Keratinocyte (primary cell): ENCODE data around the gene FARP1. TPM values are rescaled to one million over a fixed set of nuclear protein-coding genes. Genes with fewer than 3 reads are reported as not detected.

Experiments
- DNase-seq: peaks from one replicate; pipeline ENCODE4 v3.0.0-alpha.2; 2011; ENCODE audit warnings: low read depth, missing footprints, low spot score
- FAIRE-seq: peaks from 2 replicates; lab custom pipeline; 2011; peaks lifted over from hg19 to GRCh38; lab: Jason Lieb, UNC
- H2AFZ ChIP-seq: 2 replicates; pipeline ENCODE4 v1.6.0; 2012; ENCODE audit warnings: low read length, control low read depth, inconsistent platforms; ENCODE audit not compliant: control insufficient read depth
- H3K27ac ChIP-seq: 2 replicates; pipeline ENCODE4 v1.5.1; 2011; ENCODE audit warnings: low read length; ENCODE audit not compliant: control insufficient read depth, insufficient read depth
- H3K27me3 ChIP-seq: 3 replicates; pipeline ENCODE4 v1.6.0; 2011; ENCODE audit warnings: low read length; ENCODE audit not compliant: control insufficient read depth, insufficient read depth; ENCODE audit errors: extremely low read depth
- H3K36me3 ChIP-seq, 2 experiments: 2 replicates in 1 of 2; 3 replicates in 1 of 2; pipeline ENCODE4 v1.5.1; 2011; ENCODE audit warnings: low read length in 2 of 2, mild to moderate bottlenecking in 1 of 2; ENCODE audit not compliant: control insufficient read depth in 2 of 2, insufficient read depth in 2 of 2; ENCODE audit errors: extremely low read depth in 1 of 2
- H3K4me1 ChIP-seq: 3 replicates; pipeline ENCODE4 v1.5.1; 2011; ENCODE audit warnings: low read length; ENCODE audit not compliant: control insufficient read depth, insufficient read depth; ENCODE audit errors: extremely low read depth
- H3K4me2 ChIP-seq: 3 replicates; pipeline ENCODE4 v1.6.0; 2011; ENCODE audit warnings: low read depth, low read length; ENCODE audit not compliant: control insufficient read depth, insufficient read depth; ENCODE audit errors: extremely low read depth
- H3K4me3 ChIP-seq, 3 experiments: fragments of 200-600 bp in 1 of 3; sonication (generic) in 1 of 3; 2 replicates in 2 of 3; 3 replicates in 1 of 3; pipeline ENCODE4 v1.5.1; 2011 to 2016; ENCODE audit warnings: low read length in 3 of 3, mild to moderate bottlenecking in 3 of 3, control low read depth in 2 of 3, inconsistent platforms in 1 of 3, low read depth in 1 of 3, mixed read lengths in 1 of 3, mixed run types in 1 of 3, moderate library complexity in 1 of 3; ENCODE audit not compliant: control insufficient read depth in 2 of 3, insufficient read depth in 2 of 3; ENCODE audit errors: extremely low read depth in 1 of 3
- H3K79me2 ChIP-seq: 2 replicates; pipeline ENCODE4 v1.6.0; 2012; ENCODE audit warnings: low read length; ENCODE audit not compliant: control insufficient read depth, insufficient read depth
- H3K9ac ChIP-seq: 3 replicates; pipeline ENCODE4 v1.6.0; 2011; ENCODE audit warnings: low read length; ENCODE audit not compliant: control insufficient read depth, insufficient read depth; ENCODE audit errors: extremely low read depth
- H3K9me1 ChIP-seq: 3 replicates; pipeline ENCODE4 v1.6.0; 2011; ENCODE audit warnings: low read length; ENCODE audit not compliant: control insufficient read depth, insufficient read depth; ENCODE audit errors: extremely low read depth
- H3K9me3 ChIP-seq: 2 replicates; pipeline ENCODE4 v1.5.1; 2012; ENCODE audit warnings: low read depth, low read length; ENCODE audit not compliant: control insufficient read depth
- H4K20me1 ChIP-seq: 3 replicates; pipeline ENCODE4 v1.6.0; 2011; ENCODE audit warnings: low read length; ENCODE audit not compliant: control insufficient read depth, insufficient read depth; ENCODE audit errors: extremely low read depth
- EZH2 ChIP-seq: IDR thresholded peaks from one replicate; pipeline ENCODE4 v1.6.1; 2012; ENCODE audit warnings: inconsistent platforms, mild to moderate bottlenecking, low read length, moderate library complexity
- dilution Hi-C: fragments of 300-500 bp; cut with MboI; formaldehyde crosslinking; loops from one replicate; pipeline ENCODE4 v1.7.0; 2020; ENCODE audit warnings: low sequenced_read_pairs; ENCODE audit not compliant: extremely low pct_ligation_motif_present
- polyA plus RNA-seq, 5 experiments: library from polyadenylated mRNA; depleted of rRNA in 3 of 5; stranded (reverse) in 3 of 5; stranded (forward) in 1 of 5; unstranded in 1 of 5; fragments of >200 nt; gene quantifications; 1 replicate in 1 of 5; 2 replicates in 3 of 5; 3 replicates in 1 of 5; pipeline versions ENCODE4 v1.2.1 to v1.2.3, GENCODE V29; 2011 to 2012; ENCODE audit warnings: missing spikeins in 2 of 5, low read depth in 1 of 5, low replicate concordance in 1 of 5
- TF ChIP-seq, protein P1 (sequence below), 3 experiments: IDR thresholded peaks in 1 of 3; conservative IDR thresholded peaks in 1 of 3; optimal IDR thresholded peaks in 1 of 3; 2 replicates in 2 of 3; 3 replicates in 1 of 3; pipeline versions ENCODE3 to v1.5.1; 2011; ENCODE audit warnings: low read length in 3 of 3, mild to moderate bottlenecking in 3 of 3, moderate library complexity in 2 of 3, control low read depth in 1 of 3, inconsistent platforms in 1 of 3; ENCODE audit not compliant: insufficient read depth in 2 of 3; ENCODE audit errors: extremely low read depth in 1 of 3

Gene FARP1
- polyA plus RNA-seq, 1 donor (not counting 4 experiments of a cell fraction or from before 2014, with no cell fraction given): 10.3 TPM

DNA sequence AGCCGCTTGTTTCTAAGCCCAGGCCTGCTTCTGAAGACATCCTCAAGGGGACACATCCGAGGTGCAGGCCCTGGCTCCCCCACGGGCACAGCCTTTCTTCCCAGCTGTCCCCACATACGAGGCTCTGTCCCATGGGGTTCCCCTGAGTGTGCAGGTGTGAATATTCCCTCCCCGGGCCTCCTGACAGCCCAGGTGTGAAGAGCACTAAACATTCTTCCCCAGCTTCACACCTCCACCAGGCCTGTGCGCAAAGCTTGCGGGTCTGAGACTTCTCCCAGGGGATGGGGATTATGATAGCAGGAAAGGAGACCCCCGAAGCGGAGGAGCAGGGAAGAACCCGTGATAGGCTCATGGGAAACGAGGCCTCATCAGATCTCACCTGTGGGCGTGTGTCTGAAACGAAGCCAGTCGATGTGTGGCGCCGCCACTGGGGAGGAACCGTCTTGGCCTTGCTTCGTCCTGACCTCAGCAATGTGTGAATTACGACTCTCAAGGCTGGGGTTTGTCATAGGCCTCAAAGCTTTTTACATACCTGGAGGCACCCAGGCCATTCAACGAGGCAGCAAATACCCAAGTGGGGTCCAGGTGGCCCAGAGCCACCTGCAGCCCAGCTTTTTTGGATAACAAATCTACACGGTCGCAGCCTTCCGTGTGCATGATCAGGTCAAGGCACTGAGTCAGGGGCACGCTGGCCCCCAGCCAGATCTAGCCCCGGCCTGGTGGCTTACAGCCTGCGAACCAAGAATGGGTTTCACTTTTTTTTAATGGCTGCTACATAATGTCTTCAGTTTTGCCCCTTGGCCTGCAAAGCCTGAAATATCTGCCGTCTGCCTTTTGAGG is 299.7 kb downstream of the FARP1 start:
- H3K9ac ChIP-seq: peak overlapping the region; percentile 35
- peaks cover under 1 to 10% of the 10 kb centered on the region in 2 experiments for H3K36me3 ChIP-seq
- no peak overlapping the region for H3K4me3 ChIP-seq
- H3K27ac ChIP-seq: peak overlapping the region; percentile 81
- no peaks in the 10 kb centered on the region for H3K79me2 ChIP-seq
- H3K4me1 ChIP-seq: peaks cover 15% of the 10 kb centered on the region
- no peak for FAIRE-seq
- dilution Hi-C loops: no loop called here
- H4K20me1 ChIP-seq: no peaks in the 10 kb centered on the region
- H3K4me2 ChIP-seq: no peak overlapping the region
- H2AFZ ChIP-seq: no peak overlapping the region
- TF ChIP-seq, protein P1, sequence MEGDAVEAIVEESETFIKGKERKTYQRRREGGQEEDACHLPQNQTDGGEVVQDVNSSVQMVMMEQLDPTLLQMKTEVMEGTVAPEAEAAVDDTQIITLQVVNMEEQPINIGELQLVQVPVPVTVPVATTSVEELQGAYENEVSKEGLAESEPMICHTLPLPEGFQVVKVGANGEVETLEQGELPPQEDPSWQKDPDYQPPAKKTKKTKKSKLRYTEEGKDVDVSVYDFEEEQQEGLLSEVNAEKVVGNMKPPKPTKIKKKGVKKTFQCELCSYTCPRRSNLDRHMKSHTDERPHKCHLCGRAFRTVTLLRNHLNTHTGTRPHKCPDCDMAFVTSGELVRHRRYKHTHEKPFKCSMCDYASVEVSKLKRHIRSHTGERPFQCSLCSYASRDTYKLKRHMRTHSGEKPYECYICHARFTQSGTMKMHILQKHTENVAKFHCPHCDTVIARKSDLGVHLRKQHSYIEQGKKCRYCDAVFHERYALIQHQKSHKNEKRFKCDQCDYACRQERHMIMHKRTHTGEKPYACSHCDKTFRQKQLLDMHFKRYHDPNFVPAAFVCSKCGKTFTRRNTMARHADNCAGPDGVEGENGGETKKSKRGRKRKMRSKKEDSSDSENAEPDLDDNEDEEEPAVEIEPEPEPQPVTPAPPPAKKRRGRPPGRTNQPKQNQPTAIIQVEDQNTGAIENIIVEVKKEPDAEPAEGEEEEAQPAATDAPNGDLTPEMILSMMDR (optimal IDR thresholded peaks at IDR 0.05 in 1 of 3, IDR thresholded peaks at IDR 0.05 in 1 of 3, conservative IDR thresholded peaks at IDR 0.05 in 1 of 3; ENCODE audit: extremely low read depth in 1 of 3, insufficient read depth in 2 of 3, low read length in 3 of 3): no peak
- H3K9me1 ChIP-seq: no peaks in the 10 kb centered on the region
- no peaks in the 10 kb centered on the region for H3K27me3 ChIP-seq
- no peaks in the 10 kb centered on the region for H3K9me3 ChIP-seq
- no peak for DNase-seq

DNA sequence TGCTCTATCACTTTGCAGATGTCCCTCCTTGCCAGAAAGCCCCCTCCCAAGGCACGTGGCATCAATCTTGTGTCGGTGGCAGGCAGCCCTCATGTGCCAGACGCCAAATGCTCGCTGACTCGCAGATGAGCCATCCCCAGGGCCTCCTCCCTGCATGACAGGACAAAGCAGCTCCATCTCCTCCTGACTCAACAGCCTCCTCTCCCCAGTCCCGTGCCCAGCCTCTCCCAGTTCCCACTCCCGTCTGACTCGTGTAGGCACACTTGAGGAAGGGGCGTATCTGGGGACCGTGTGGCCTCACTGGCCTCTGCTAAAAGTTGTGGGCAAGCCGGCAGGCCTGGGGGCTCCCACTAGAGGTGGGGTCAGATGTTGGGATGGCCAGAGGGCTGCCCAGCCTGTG is 300.4 kb downstream of the FARP1 start:
- Histone ChIP-seq H3K27ac (peak overlapping the region; percentile 81), H3K27me3 (no peaks in the 10 kb centered on the region)
- FAIRE-seq: peak; percentile 97

More for the DNA sequence above, 300.4 kb downstream of the FARP1 start:
- DNase-seq: peak; percentile 42
- Histone ChIP-seq H4K20me1 (no peaks in the 10 kb centered on the region), H3K9me1 (no peaks in the 10 kb centered on the region), H3K4me1 (peaks cover 15% of the 10 kb centered on the region), H2AFZ (no peak overlapping the region), H3K4me2 (peak overlapping the region; percentile 11), H3K9ac (peak overlapping the region; percentile 61), H3K9me3 (no peaks in the 10 kb centered on the region), H3K36me3 (peaks cover 3 to 17% of the 10 kb centered on the region in 2 experiments), H3K4me3 (no peak overlapping the region), H3K79me2 (no peaks in the 10 kb centered on the region)
- dilution Hi-C loops: no loop called here
- TF ChIP-seq EZH2: no peak
- TF ChIP-seq, protein P1 (optimal IDR thresholded peaks at IDR 0.05 in 1 of 3, IDR thresholded peaks at IDR 0.05 in 1 of 3, conservative IDR thresholded peaks at IDR 0.05 in 1 of 3; ENCODE audit: extremely low read depth in 1 of 3, insufficient read depth in 2 of 3, low read length in 3 of 3): no peak
